ENCODE data around the gene IPPK.

DNA sequence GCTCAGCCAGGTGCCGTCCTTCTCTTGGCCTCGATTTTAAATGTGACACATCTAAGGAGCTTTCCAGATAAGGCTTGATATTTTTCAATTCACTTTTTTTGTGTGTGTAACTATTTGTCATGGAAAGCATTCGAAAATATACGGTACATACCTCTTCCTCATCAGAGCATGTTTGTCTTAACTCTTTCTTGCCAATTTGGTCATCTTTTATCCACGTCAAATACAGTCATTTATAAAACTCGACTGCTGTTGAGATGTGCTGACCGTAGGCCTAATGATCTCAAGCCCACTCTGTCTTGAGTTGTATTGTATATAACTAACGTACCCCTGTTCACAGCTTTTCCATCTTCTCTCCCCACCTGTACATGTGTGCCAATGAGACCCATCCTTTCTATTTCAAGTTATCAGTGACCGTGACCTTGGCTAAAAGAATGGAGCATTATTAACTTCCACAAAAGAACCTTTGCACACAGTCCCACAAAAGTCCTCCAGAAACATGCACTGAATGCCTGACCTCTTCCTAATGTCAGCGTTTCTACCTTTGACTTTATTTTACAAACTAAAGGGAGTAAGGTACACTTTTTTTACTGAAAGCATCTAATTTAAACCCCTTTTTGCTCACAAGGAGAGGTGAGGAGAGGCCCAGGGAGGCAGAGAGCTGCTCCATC lies 61.6 kb downstream of the IPPK start:
- TF ChIP-seq, protein P1, sequence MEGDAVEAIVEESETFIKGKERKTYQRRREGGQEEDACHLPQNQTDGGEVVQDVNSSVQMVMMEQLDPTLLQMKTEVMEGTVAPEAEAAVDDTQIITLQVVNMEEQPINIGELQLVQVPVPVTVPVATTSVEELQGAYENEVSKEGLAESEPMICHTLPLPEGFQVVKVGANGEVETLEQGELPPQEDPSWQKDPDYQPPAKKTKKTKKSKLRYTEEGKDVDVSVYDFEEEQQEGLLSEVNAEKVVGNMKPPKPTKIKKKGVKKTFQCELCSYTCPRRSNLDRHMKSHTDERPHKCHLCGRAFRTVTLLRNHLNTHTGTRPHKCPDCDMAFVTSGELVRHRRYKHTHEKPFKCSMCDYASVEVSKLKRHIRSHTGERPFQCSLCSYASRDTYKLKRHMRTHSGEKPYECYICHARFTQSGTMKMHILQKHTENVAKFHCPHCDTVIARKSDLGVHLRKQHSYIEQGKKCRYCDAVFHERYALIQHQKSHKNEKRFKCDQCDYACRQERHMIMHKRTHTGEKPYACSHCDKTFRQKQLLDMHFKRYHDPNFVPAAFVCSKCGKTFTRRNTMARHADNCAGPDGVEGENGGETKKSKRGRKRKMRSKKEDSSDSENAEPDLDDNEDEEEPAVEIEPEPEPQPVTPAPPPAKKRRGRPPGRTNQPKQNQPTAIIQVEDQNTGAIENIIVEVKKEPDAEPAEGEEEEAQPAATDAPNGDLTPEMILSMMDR (IDR thresholded peaks at IDR 0.05; ENCODE audit: low read length): no peak
- TF ChIP-seq EZH2 (optimal IDR thresholded peaks at IDR 0.05; ENCODE audit: low read depth, low read length): no peak
